VCaP (cell line): ENCODE measurements around the gene HTR1D.

Experiments used
- H3K27ac ChIP-seq: fragments of 450-650 bp; 2 replicates; pipeline ENCODE4 v1.5.1; 2017
- CTCF ChIP-seq: fragments of 450-650 bp; conservative IDR thresholded peaks from 2 replicates; pipeline ENCODE4 v1.5.1; 2017; ENCODE audit warnings: mild to moderate bottlenecking, moderate library complexity

Gene HTR1D

GRCh38 chr1:23168445-23169194 is 48.7 kb downstream of the HTR1D start, which contains the start of gene LUZP1:
Gene LUZP1 (minus strand): TSS chr1:23168856.
- H3K27ac ChIP-seq, result peak within 1 kb of the TSS; percentile 86
- TF ChIP-seq CTCF, result no peak

- H3K27ac ChIP-seq, result peak overlapping the region; percentile 86
These were observed 49.2 kb downstream of the HTR1D start for GRCh38 chr1:23168079-23168444.

GRCh38 chr1:23167353-23168078 is 49.8 kb downstream of the HTR1D start:
- TF ChIP-seq CTCF, result no peak
- H3K27ac ChIP-seq, result peak overlapping the region; percentile 86

More at GRCh38 chr1:23168079-23168444, 49.2 kb downstream of the HTR1D start:
- TF ChIP-seq CTCF, result no peak

GRCh38 chr1:23166854-23167253 is 50.4 kb downstream of the HTR1D start:
- TF ChIP-seq CTCF, result no peak
- H3K27ac ChIP-seq, result peak overlapping the region; percentile 86

- no peak for TF ChIP-seq CTCF
- H3K27ac ChIP-seq, result no peak overlapping the region
These were observed 53.9 kb downstream of the HTR1D start for GRCh38 chr1:23163395-23163794.

GRCh38 chr1:23159963-23160877 is 57.1 kb downstream of the HTR1D start:
- TF ChIP-seq CTCF, result no peak
- no peak overlapping the region for H3K27ac ChIP-seq

GRCh38 chr1:23156940-23157339 is 60.4 kb downstream of the HTR1D start:
- H3K27ac ChIP-seq, result no peak overlapping the region
- no peak for TF ChIP-seq CTCF
